Endodermal cell (in vitro differentiated cells): ENCODE data around the gene CDT1. TPM values are rescaled to one million over a fixed set of nuclear protein-coding genes. Genes with fewer than 3 reads are reported as not detected.
A peak's percentile ranks its signal among the peaks of the same experiment; 100 is the strongest.

ENCODE experiments used
- DNase-seq: peaks from one replicate; pipeline ENCODE4 v3.0.0-alpha.2; 2017
- H3K27ac ChIP-seq: 2 replicates; pipeline ENCODE4 v1.5.1; 2013; ENCODE audit warnings: mild to moderate bottlenecking, low read depth, low read length, moderate library complexity
- H3K27me3 ChIP-seq: 2 replicates; pipeline ENCODE4 v1.6.1; 2013; ENCODE audit warnings: mild to moderate bottlenecking, low read length, moderate library complexity; ENCODE audit not compliant: insufficient read depth, control insufficient read depth, poor library complexity, severe bottlenecking
- H3K36me3 ChIP-seq: 2 replicates; pipeline ENCODE4 v1.7.0; 2013; ENCODE audit warnings: mild to moderate bottlenecking, low read length, moderate library complexity; ENCODE audit not compliant: control insufficient read depth, insufficient read depth
- H3K4me1 ChIP-seq: one replicate; pipeline ENCODE4 v1.7.0; 2013; ENCODE audit warnings: low read length; ENCODE audit not compliant: control insufficient read depth, insufficient read depth
- H3K4me3 ChIP-seq: 2 replicates; pipeline ENCODE4 v1.5.1; 2013; ENCODE audit warnings: mild to moderate bottlenecking, low read length, moderate library complexity
- H3K9ac ChIP-seq: 2 replicates; pipeline ENCODE4 v1.6.1; 2013; ENCODE audit warnings: mild to moderate bottlenecking, low read length, moderate library complexity; ENCODE audit not compliant: poor library complexity, severe bottlenecking; ENCODE audit errors: extremely low read depth
- H3K9me3 ChIP-seq: 2 replicates; pipeline ENCODE4 v1.6.1; 2013; ENCODE audit warnings: mild to moderate bottlenecking, low read length, moderate library complexity; ENCODE audit not compliant: control insufficient read depth
- H3K27ac Mint-ChIP-seq: 2 replicates; pipeline ENCODE4 v1.8.0; 2020; ENCODE audit warnings: mixed read lengths
- H3K27me3 Mint-ChIP-seq: 2 replicates; pipeline ENCODE4 v1.8.0; 2021; ENCODE audit warnings: mild to moderate bottlenecking, mixed read lengths; ENCODE audit not compliant: insufficient read depth
- H3K36me3 Mint-ChIP-seq: 2 replicates; pipeline ENCODE4 v1.8.0; 2020; ENCODE audit warnings: low read depth, mixed read lengths
- H3K4me1 Mint-ChIP-seq: 2 replicates; pipeline ENCODE4 v1.8.0; 2020; ENCODE audit warnings: mixed read lengths
- H3K4me3 Mint-ChIP-seq: 2 replicates; pipeline ENCODE4 v1.8.0; 2020; ENCODE audit warnings: mild to moderate bottlenecking, moderate library complexity, mixed read lengths
- H3K9me3 Mint-ChIP-seq: 2 replicates; pipeline ENCODE4 v1.8.0; 2020; ENCODE audit warnings: mild to moderate bottlenecking, mixed read lengths
- WGBS, 2 experiments: methylation state at CpG; one replicate each; pipeline versions ENCODE4 v1.1.5 to v1.1.7; 2013; ENCODE audit warnings: missing lambda C conversion rate in 2 of 2, mixed read lengths in 1 of 2; ENCODE audit not compliant: insufficient coverage in 1 of 2, insufficient read length in 1 of 2; 5-methylcytosine and 5-hydroxymethylcytosine counted together
- total RNA-seq, 2 donors: library from RNA; stranded (reverse); fragmentation: NEBNext Ultra II Directional in 1 of 2; extraction: Animal tissue kit (Norgen Biotek cat#: 25700) in 1 of 2; gene quantifications; 2 replicates in 1 of 2; 3 replicates in 1 of 2; pipeline ENCODE4 v1.2.1, GENCODE V29; 2021
- TF ChIP-seq, protein P1 (sequence below): fragments of 200-600 bp; sonication (generic); conservative IDR thresholded peaks from 2 replicates; pipeline ENCODE4 v1.5.0; 2021; ENCODE audit warnings: antibody characterized with exemption, mild to moderate bottlenecking

The CDT1 gene
- total RNA-seq, 2 donors from 2014 or later, result 57.1 to 63.0 TPM

DNA sequence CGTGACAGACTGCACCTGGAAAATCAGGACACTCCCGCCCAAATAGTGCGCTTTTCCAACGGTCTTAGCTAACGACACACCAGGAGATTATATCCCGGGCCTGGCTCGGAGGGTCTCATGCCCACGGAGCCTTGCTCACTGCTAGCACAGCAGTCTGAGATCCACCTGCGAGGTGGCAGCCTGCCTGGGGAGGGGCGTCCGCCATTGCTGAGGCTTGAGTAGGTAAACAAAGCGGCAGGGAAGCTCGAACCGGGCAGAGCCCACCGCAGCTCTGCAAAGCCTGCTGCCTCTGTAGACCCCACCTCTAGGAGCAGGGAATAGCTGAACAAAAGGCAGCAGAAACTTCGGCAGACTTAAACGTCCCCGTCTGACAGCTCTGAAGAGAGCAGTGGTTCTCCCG is 48.0 kb downstream of the CDT1 start:
- H3K9me3 Mint-ChIP-seq, result peaks cover 4% of the 10 kb centered on the region
- H3K4me1 Mint-ChIP-seq, result no peaks in the 10 kb centered on the region
- no peaks in the 10 kb centered on the region for H3K27me3 ChIP-seq
- no peaks in the 10 kb centered on the region for H3K4me1 ChIP-seq
- H3K27ac Mint-ChIP-seq, result no peak overlapping the region
- H3K9me3 ChIP-seq, result no peaks in the 10 kb centered on the region
- WGBS, 2 experiments, result 95 to 96% methylated on average over 12 to 19 of the region's 19 CpGs
- TF ChIP-seq, protein P1, sequence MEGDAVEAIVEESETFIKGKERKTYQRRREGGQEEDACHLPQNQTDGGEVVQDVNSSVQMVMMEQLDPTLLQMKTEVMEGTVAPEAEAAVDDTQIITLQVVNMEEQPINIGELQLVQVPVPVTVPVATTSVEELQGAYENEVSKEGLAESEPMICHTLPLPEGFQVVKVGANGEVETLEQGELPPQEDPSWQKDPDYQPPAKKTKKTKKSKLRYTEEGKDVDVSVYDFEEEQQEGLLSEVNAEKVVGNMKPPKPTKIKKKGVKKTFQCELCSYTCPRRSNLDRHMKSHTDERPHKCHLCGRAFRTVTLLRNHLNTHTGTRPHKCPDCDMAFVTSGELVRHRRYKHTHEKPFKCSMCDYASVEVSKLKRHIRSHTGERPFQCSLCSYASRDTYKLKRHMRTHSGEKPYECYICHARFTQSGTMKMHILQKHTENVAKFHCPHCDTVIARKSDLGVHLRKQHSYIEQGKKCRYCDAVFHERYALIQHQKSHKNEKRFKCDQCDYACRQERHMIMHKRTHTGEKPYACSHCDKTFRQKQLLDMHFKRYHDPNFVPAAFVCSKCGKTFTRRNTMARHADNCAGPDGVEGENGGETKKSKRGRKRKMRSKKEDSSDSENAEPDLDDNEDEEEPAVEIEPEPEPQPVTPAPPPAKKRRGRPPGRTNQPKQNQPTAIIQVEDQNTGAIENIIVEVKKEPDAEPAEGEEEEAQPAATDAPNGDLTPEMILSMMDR, result no peak
- H3K36me3 Mint-ChIP-seq, result peaks cover 37% of the 10 kb centered on the region
- no peaks in the 10 kb centered on the region for H3K36me3 ChIP-seq
- H3K4me3 Mint-ChIP-seq, result no peak overlapping the region
- H3K9ac ChIP-seq, result no peak overlapping the region
- H3K4me3 ChIP-seq, result no peak overlapping the region
- no peaks in the 10 kb centered on the region for H3K27me3 Mint-ChIP-seq
- DNase-seq, result no peak
- H3K27ac ChIP-seq, result no peak overlapping the region

DNA sequence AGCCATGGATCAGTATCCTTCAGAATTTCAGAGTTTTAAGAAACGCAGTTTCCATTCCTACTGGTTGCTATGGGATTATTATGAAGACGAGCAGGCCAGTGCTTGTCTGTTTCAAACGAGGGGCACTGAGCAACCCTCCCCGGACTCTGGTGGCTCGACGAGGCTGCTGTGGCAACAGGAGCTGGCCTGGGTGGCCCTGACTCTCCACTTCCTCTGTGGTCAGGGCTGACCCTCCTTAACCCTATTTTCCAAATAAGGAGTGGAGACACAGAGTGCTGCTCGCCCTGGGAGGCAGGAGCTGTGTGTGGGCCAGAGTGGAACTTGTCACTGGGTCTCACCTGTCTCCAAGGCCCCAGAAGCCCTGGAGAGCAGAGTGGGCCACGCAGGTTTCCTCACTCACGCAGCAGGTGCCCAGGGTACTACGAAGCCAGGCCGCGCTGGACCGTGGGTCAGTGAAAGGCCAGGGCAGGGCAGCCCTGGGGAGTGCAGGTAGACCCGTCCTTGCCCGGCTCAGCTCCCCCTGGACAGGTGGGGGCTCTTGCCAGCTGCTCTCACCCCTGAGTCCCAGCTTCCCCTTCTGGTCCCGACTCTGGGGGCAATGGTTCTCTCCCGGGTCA is 49.8 kb downstream of the CDT1 start:
- WGBS, 2 experiments, result 90 to 91% methylated on average over 12 to 17 of the region's 17 CpGs

DNA sequence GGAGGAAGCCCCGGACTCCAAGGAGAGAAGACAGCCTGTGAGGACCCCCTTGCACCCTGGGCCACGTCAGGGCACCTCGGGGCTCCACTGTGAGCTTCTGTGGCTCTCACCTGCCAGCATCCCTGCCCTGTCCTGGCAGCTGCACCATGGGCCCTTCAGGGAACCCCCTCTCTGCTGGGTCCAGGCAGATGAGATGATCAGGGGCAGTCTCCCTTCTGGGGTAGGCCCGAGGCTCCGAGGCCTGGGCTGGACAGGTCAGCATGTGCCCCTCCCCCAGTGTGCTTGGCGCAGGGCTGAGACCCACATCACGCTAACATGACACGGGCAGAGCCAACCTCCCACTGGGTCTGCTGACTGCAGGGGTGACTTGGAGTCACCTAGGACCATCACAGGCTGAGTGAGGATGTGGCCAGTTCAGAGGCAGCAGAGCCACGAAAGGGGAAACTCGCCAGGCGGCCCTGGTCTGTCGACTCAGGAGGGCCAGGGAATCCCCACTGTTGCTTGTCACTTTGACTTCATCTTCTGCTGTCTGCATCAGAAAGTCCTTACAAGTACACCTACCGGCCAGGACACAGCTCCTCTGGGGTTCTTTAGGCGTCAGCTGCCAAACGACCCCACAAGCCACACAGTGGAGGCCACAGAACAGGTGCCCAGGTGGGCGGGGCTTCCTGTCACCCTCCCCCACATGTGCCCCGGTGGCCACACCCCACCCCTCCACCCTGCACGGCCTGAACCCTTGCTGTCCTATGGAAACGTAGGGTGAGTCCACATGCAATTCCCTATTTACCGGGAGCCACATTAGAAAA is 50.9 kb downstream of the CDT1 start:
- peaks cover 4% of the 10 kb centered on the region for H3K9me3 Mint-ChIP-seq
- 86 to 88% methylated on average over 10 to 20 of the region's 20 CpGs for WGBS, 2 experiments
- Histone ChIP-seq H3K9ac (no peak overlapping the region), H3K27ac (no peak overlapping the region), H3K4me1 (no peaks in the 10 kb centered on the region), H3K9me3 (no peaks in the 10 kb centered on the region), H3K36me3 (peaks cover 11% of the 10 kb centered on the region), H3K27me3 (no peaks in the 10 kb centered on the region), H3K4me3 (no peak overlapping the region)
- H3K27me3 Mint-ChIP-seq, result no peaks in the 10 kb centered on the region
- peak overlapping the region; percentile 91 for H3K4me3 Mint-ChIP-seq
- DNase-seq, result no peak
- no peak overlapping the region for H3K27ac Mint-ChIP-seq
- TF ChIP-seq, protein P1, result no peak
- peaks cover 4% of the 10 kb centered on the region for H3K4me1 Mint-ChIP-seq
- peaks cover 34% of the 10 kb centered on the region for H3K36me3 Mint-ChIP-seq

More for the DNA sequence above, 49.8 kb downstream of the CDT1 start:
- no peak for DNase-seq
- H3K4me3 ChIP-seq, result no peak overlapping the region
- no peaks in the 10 kb centered on the region for H3K27me3 ChIP-seq
- H3K27me3 Mint-ChIP-seq, result no peaks in the 10 kb centered on the region
- H3K9me3 Mint-ChIP-seq, result peaks cover 4% of the 10 kb centered on the region
- peaks cover 31% of the 10 kb centered on the region for H3K36me3 Mint-ChIP-seq
- no peaks in the 10 kb centered on the region for H3K9me3 ChIP-seq
- H3K27ac Mint-ChIP-seq, result no peak overlapping the region
- no peaks in the 10 kb centered on the region for H3K4me1 ChIP-seq
- peaks cover 4% of the 10 kb centered on the region for H3K4me1 Mint-ChIP-seq
- no peak overlapping the region for H3K4me3 Mint-ChIP-seq
- no peak overlapping the region for H3K9ac ChIP-seq
- H3K36me3 ChIP-seq, result no peaks in the 10 kb centered on the region
- no peak overlapping the region for H3K27ac ChIP-seq
- TF ChIP-seq, protein P1, result no peak
